HEK293 (cell line): ENCODE measurements around the gene MPDU1.

Source experiments
- FEZF1 ChIP-seq: fragments of 450-650 bp; formaldehyde crosslinking; IDR thresholded peaks from 2 replicates; pipeline ENCODE4 v1.5.1; 2016; ENCODE audit warnings: missing biosample characterization, missing genetic modification characterization
- GLIS1 ChIP-seq: fragments of 450-650 bp; formaldehyde crosslinking; IDR thresholded peaks from 2 replicates; pipeline ENCODE4 v1.5.1; 2016; ENCODE audit warnings: missing biosample characterization, missing genetic modification characterization
- KLF9 ChIP-seq: fragments of 450-650 bp; formaldehyde crosslinking; IDR thresholded peaks from 2 replicates; pipeline ENCODE4 v1.5.1; 2016; ENCODE audit warnings: missing biosample characterization, missing genetic modification characterization, low read depth
- PRDM1 ChIP-seq: fragments of 450-650 bp; formaldehyde crosslinking; IDR thresholded peaks from 2 replicates; pipeline ENCODE4; 2016; ENCODE audit warnings: missing biosample characterization, missing genetic modification characterization
- SETDB1 ChIP-seq: IDR thresholded peaks from one replicate; pipeline ENCODE4 v1.6.1; 2017; ENCODE audit warnings: mild to moderate bottlenecking, low read length, moderate library complexity, mixed read lengths; ENCODE audit not compliant: insufficient read length
- SP3 ChIP-seq: fragments of 450-650 bp; formaldehyde crosslinking; IDR thresholded peaks from 2 replicates; pipeline ENCODE4 v1.5.1; 2016; ENCODE audit warnings: missing biosample characterization, missing genetic modification characterization
- ZBTB6 ChIP-seq: fragments of 450-650 bp; formaldehyde crosslinking; IDR thresholded peaks from 2 replicates; pipeline ENCODE4 v1.5.1; 2017; ENCODE audit warnings: missing biosample characterization, missing genetic modification characterization
- ZBTB8A ChIP-seq: fragments of 450-650 bp; formaldehyde crosslinking; IDR thresholded peaks from 2 replicates; pipeline ENCODE4 v1.5.1; 2016; ENCODE audit warnings: missing biosample characterization, missing genetic modification characterization
- ZFP41 ChIP-seq: fragments of 450-650 bp; formaldehyde crosslinking; IDR thresholded peaks from 2 replicates; pipeline ENCODE4 v1.5.1; 2016; ENCODE audit warnings: missing biosample characterization, missing genetic modification characterization, borderline replicate concordance
- ZNF10 ChIP-seq: fragments of 450-650 bp; formaldehyde crosslinking; IDR thresholded peaks from 2 replicates; pipeline ENCODE4 v1.5.1; 2017; ENCODE audit warnings: missing biosample characterization, missing genetic modification characterization
- ZNF140 ChIP-seq: fragments of 450-650 bp; formaldehyde crosslinking; IDR thresholded peaks from 2 replicates; pipeline ENCODE4 v1.5.1; 2016; ENCODE audit warnings: missing biosample characterization, missing genetic modification characterization
- ZNF202 ChIP-seq: fragments of 450-650 bp; formaldehyde crosslinking; IDR thresholded peaks from 2 replicates; pipeline ENCODE4 v1.5.1; 2016; ENCODE audit warnings: missing biosample characterization, missing genetic modification characterization, borderline replicate concordance
- ZNF211 ChIP-seq: fragments of 450-650 bp; formaldehyde crosslinking; IDR thresholded peaks from 2 replicates; pipeline ENCODE4 v1.5.1; 2016; ENCODE audit warnings: low read depth, missing biosample characterization, missing genetic modification characterization
- ZNF221 ChIP-seq: fragments of 450-650 bp; formaldehyde crosslinking; IDR thresholded peaks from 2 replicates; pipeline ENCODE4 v1.5.1; 2017; ENCODE audit warnings: missing biosample characterization, missing genetic modification characterization, borderline replicate concordance
- ZNF223 ChIP-seq: fragments of 450-650 bp; formaldehyde crosslinking; IDR thresholded peaks from 2 replicates; pipeline ENCODE4 v1.5.1; 2016; ENCODE audit warnings: missing biosample characterization, missing genetic modification characterization
- ZNF239 ChIP-seq: fragments of 450-650 bp; formaldehyde crosslinking; IDR thresholded peaks from 2 replicates; pipeline ENCODE4 v1.5.1; 2016; ENCODE audit warnings: missing biosample characterization, missing genetic modification characterization
- ZNF248 ChIP-seq: fragments of 450-650 bp; formaldehyde crosslinking; IDR thresholded peaks from 2 replicates; pipeline ENCODE4 v1.5.1; 2017; ENCODE audit warnings: missing biosample characterization, missing genetic modification characterization
- ZNF266 ChIP-seq: fragments of 450-650 bp; formaldehyde crosslinking; IDR thresholded peaks from 2 replicates; pipeline ENCODE4 v1.5.1; 2016; ENCODE audit warnings: missing biosample characterization, missing genetic modification characterization, low read depth
- ZNF391 ChIP-seq: fragments of 450-650 bp; formaldehyde crosslinking; IDR thresholded peaks from 2 replicates; pipeline ENCODE4 v1.5.1; 2016; ENCODE audit warnings: low read depth, missing biosample characterization, missing genetic modification characterization, borderline replicate concordance
- ZNF529 ChIP-seq: fragments of 450-650 bp; formaldehyde crosslinking; IDR thresholded peaks from 2 replicates; pipeline ENCODE4 v1.5.1; 2017; ENCODE audit warnings: missing genetic modification characterization, missing biosample characterization; ENCODE audit not compliant: insufficient replicate concordance
- ZNF544 ChIP-seq: fragments of 450-650 bp; formaldehyde crosslinking; IDR thresholded peaks from 2 replicates; pipeline ENCODE4 v1.5.0; 2017; ENCODE audit warnings: missing biosample characterization, missing genetic modification characterization
- ZNF571 ChIP-seq: fragments of 450-650 bp; formaldehyde crosslinking; IDR thresholded peaks from 2 replicates; pipeline ENCODE4 v1.5.0; 2017; ENCODE audit warnings: missing biosample characterization, missing genetic modification characterization
- ZNF600 ChIP-seq: fragments of 450-650 bp; formaldehyde crosslinking; IDR thresholded peaks from 2 replicates; pipeline ENCODE4 v1.5.1; 2016; ENCODE audit warnings: missing biosample characterization, missing genetic modification characterization
- ZNF623 ChIP-seq: fragments of 450-650 bp; formaldehyde crosslinking; IDR thresholded peaks from 2 replicates; pipeline ENCODE4 v1.5.1; 2016; ENCODE audit warnings: missing biosample characterization, missing genetic modification characterization
- ZNF677 ChIP-seq: fragments of 450-650 bp; IDR thresholded peaks from 2 replicates; pipeline ENCODE4 v1.5.0; 2018; ENCODE audit warnings: missing biosample characterization, mild to moderate bottlenecking, missing genetic modification characterization, moderate library complexity
- ZNF692 ChIP-seq: fragments of 450-650 bp; formaldehyde crosslinking; IDR thresholded peaks from 2 replicates; pipeline ENCODE4 v1.5.1; 2016; ENCODE audit warnings: missing biosample characterization, missing genetic modification characterization
- ZNF707 ChIP-seq: fragments of 450-650 bp; formaldehyde crosslinking; IDR thresholded peaks from 2 replicates; pipeline ENCODE4 v1.5.1; 2016; ENCODE audit warnings: missing biosample characterization, missing genetic modification characterization
- ZNF76 ChIP-seq: fragments of 450-650 bp; formaldehyde crosslinking; IDR thresholded peaks from 2 replicates; pipeline ENCODE4; 2016; ENCODE audit warnings: low read depth, missing biosample characterization, missing genetic modification characterization, borderline replicate concordance
- ZNF843 ChIP-seq: fragments of 450-650 bp; formaldehyde crosslinking; IDR thresholded peaks from 2 replicates; pipeline ENCODE4 v1.5.1; 2016; ENCODE audit warnings: missing biosample characterization, missing genetic modification characterization
- TF ChIP-seq, protein P1 (sequence below): fragments of 450-650 bp; formaldehyde crosslinking; IDR thresholded peaks from 2 replicates; pipeline ENCODE4 v1.5.1; 2016; ENCODE audit warnings: missing biosample characterization, missing genetic modification characterization
- TF ChIP-seq, protein P2 (sequence below): fragments of 450-650 bp; formaldehyde crosslinking; IDR thresholded peaks from 2 replicates; pipeline ENCODE4 v1.5.1; 2016; ENCODE audit warnings: missing biosample characterization, missing genetic modification characterization
- TF ChIP-seq, protein P3 (sequence below): fragments of 450-650 bp; formaldehyde crosslinking; optimal IDR thresholded peaks from 2 replicates; pipeline ENCODE3; 2016; ENCODE audit warnings: missing biosample characterization, mild to moderate bottlenecking, missing genetic modification characterization
- TF ChIP-seq, protein P4 (sequence below): fragments of 450-650 bp; formaldehyde crosslinking; IDR thresholded peaks from 2 replicates; pipeline ENCODE4 v1.5.1; 2016; ENCODE audit warnings: missing biosample characterization, missing genetic modification characterization

MPDU1 gene

DNA sequence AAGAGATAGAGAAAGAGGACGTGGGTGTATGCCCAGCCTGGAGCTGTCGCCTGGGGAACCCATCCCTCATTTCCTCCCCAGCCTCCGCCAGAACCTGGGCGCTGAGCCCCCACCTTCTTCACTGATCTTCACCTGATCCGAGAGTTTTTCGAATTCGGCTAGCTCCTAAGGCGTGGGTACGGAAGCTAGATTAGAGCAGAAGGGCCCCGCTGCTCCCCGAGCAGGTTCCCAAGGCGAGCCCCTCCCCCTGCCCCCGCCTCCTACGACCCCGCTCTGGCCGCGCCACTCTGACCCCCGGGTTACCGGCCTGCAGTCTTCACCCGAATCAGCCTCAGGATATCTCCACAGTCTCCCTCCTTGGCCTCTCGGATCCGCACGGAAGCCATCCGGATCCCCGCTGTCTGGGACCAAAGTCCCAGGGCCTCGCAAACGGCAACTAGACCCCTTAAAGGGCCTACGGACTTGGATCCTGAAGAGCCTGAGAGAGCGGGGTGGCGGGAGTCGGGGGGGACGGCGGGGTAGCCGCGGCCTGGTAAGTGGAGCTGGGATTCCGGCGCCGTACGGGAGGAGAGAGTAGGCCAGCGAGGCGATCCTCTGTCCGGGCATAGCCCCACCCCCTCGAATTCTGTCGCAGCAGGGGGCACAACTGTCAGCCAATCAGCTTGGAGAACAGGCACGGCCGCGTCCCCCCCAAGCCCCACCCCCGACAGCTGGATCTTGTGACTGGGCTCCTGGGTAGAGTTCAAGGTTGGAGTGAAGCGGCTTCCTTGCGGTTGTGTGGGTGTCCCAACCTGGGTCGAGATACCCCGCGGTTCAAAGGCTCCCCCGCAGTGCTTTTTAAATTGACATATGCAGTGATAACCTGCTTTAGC lies 43.8 kb downstream of the MPDU1 start, which contains the start of gene SAT2 (continued):
- TF ChIP-seq ZBTB6 (peak; percentile 20; the same call in 1 of the 2 replicates), ZFP41 (tag by site-specific recombination) (no peak), SP3 (peak; percentile 70), ZNF248 (no peak), ZNF600 (peak; percentile 50), PRDM1 (no peak), ZNF140 (no peak), ZNF221 (no peak), ZNF211 (no peak), ZNF239 (no peak), ZNF623 (tag by site-specific recombination) (no peak), ZNF391 (tag by site-specific recombination) (no peak), ZNF692 (no peak), GLIS1 (tag by site-specific recombination) (peak; percentile 97), ZNF843 (tag by site-specific recombination) (peak; percentile 34; the same call in 1 of the 2 replicates), SETDB1 (no peak), KLF9 (tag by site-specific recombination) (peak; percentile 71), ZNF223 (tag by site-specific recombination) (no peak), ZNF677 (no peak), ZNF202 (tag by site-specific recombination) (no peak), ZNF571 (no peak), ZNF707 (tag by site-specific recombination) (no peak), ZBTB8A (tag by site-specific recombination) (no peak), ZNF529 (tag by site-specific recombination) (no peak), ZNF10 (0 out of 2 replicates have a peak, but pooled peaks have one; percentile 18), ZNF76 (tag by site-specific recombination) (peak; percentile 44; the same call in 1 of the 2 replicates), ZNF266 (tag by site-specific recombination) (no peak), FEZF1 (tag by site-specific recombination) (no peak), ZNF544 (no peak)
- TF ChIP-seq, protein P1, sequence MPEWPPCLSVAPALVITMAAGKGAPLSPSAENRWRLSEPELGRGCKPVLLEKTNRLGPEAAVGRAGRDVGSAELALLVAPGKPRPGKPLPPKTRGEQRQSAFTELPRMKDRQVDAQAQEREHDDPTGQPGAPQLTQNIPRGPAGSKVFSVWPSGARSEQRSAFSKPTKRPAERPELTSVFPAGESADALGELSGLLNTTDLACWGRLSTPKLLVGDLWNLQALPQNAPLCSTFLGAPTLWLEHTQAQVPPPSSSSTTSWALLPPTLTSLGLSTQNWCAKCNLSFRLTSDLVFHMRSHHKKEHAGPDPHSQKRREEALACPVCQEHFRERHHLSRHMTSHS (tag by site-specific recombination), result no peak
- TF ChIP-seq, protein P2, sequence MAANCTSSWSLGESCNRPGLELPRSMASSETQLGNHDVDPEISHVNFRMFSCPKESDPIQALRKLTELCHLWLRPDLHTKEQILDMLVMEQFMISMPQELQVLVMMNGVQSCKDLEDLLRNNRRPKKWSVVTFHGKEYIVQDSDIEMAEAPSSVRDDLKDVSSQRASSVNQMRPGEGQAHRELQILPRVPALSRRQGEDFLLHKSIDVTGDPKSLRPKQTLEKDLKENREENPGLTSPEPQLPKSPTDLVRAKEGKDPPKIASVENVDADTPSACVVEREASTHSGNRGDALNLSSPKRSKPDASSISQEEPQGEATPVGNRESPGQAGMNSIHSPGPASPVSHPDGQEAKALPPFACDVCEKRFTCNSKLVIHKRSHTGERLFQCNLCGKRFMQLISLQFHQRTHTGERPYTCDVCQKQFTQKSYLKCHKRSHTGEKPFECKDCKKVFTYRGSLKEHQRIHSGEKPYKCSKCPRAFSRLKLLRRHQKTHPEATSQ (tag by site-specific recombination), result no peak
- TF ChIP-seq, protein P3, sequence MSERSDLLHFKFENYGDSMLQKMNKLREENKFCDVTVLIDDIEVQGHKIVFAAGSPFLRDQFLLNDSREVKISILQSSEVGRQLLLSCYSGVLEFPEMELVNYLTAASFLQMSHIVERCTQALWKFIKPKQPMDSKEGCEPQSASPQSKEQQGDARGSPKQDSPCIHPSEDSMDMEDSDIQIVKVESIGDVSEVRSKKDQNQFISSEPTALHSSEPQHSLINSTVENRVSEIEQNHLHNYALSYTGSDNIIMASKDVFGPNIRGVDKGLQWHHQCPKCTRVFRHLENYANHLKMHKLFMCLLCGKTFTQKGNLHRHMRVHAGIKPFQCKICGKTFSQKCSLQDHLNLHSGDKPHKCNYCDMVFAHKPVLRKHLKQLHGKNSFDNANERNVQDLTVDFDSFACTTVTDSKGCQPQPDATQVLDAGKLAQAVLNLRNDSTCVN, result peak; percentile 24
- TF ChIP-seq, protein P4, sequence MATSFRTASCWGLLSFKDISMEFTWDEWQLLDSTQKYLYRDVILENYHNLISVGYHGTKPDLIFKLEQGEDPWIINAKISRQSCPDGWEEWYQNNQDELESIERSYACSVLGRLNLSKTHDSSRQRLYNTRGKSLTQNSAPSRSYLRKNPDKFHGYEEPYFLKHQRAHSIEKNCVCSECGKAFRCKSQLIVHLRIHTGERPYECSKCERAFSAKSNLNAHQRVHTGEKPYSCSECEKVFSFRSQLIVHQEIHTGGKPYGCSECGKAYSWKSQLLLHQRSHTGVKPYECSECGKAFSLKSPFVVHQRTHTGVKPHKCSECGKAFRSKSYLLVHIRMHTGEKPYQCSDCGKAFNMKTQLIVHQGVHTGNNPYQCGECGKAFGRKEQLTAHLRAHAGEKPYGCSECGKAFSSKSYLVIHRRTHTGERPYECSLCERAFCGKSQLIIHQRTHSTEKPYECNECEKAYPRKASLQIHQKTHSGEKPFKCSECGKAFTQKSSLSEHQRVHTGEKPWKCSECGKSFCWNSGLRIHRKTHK (tag by site-specific recombination), result no peak
